PC-3 (cell line): ENCODE results near the gene TFEC. TPM values are rescaled to one million over a fixed set of nuclear protein-coding genes. Genes with fewer than 3 reads are reported as not detected.

Source experiments
- ATAC-seq: fragments of 200-7000 bp; cut with Tn5 transposase; 2 replicates; pipeline ENCODE4 v1.9.1; 2020; ENCODE audit warnings: mild to moderate bottlenecking, moderate library complexity
- BruUV-seq: library from RNA; stranded (reverse); fragments of 400-500 nt; replicated peaks from 2 replicates; lab custom pipeline; 2021; lab: Mats Ljungman, UMichigan
- CTCF ChIA-PET: fragments of 300-600 bp; sonication (Branson Sonifier 250); formaldehyde crosslinking; loops from one replicate; lab custom pipeline; 2022; ENCODE audit warnings: antibody characterized with exemption; lab: Charles Lee
- POLR2A ChIA-PET: fragments of 300-600 bp; sonication (Branson Sonifier 250); formaldehyde crosslinking; loops from one replicate; lab custom pipeline; 2022; ENCODE audit warnings: antibody characterized with exemption; ENCODE audit not compliant: unreplicated experiment; lab: Charles Lee
- DNase-seq: peaks from one replicate; pipeline ENCODE4 v3.0.0-alpha.2; 2015
- H2AFZ ChIP-seq: fragments of 300-600 bp; sonication (generic); 2 replicates; pipeline ENCODE4 v1.6.0; 2016; ENCODE audit warnings: antibody characterized with exemption, low read length
- H3F3A ChIP-seq: fragments of 300-600 bp; sonication (generic); one replicate; pipeline ENCODE4 v1.6.0; 2017; ENCODE audit warnings: antibody characterized with exemption, low read length, control low read depth, mild to moderate bottlenecking; ENCODE audit not compliant: unreplicated experiment
- H3K27ac ChIP-seq: fragments of 300-600 bp; sonication (generic); 2 replicates; pipeline ENCODE4 v1.5.1; 2016; ENCODE audit warnings: mild to moderate bottlenecking, low read length
- H3K27me3 ChIP-seq: fragments of 300-600 bp; sonication (generic); 2 replicates; pipeline ENCODE4 v1.6.1; 2016; ENCODE audit warnings: low read length, mixed read lengths
- H3K36me3 ChIP-seq: fragments of 300-600 bp; sonication (generic); 2 replicates; pipeline ENCODE4 v1.6.1; 2016; ENCODE audit warnings: low read depth, mixed run types, low read length, mixed read lengths
- H3K4me1 ChIP-seq: fragments of 300-600 bp; sonication (generic); 2 replicates; pipeline ENCODE4 v1.5.1; 2016; ENCODE audit warnings: low read length; ENCODE audit not compliant: insufficient read depth
- H3K4me2 ChIP-seq: fragments of 300-600 bp; sonication (generic); 2 replicates; pipeline ENCODE4 v1.6.0; 2016; ENCODE audit warnings: low read length
- H3K4me3 ChIP-seq: fragments of 300-600 bp; sonication (generic); 2 replicates; pipeline ENCODE4 v1.5.1; 2016; ENCODE audit warnings: mild to moderate bottlenecking, low read length, mixed read lengths
- H3K79me2 ChIP-seq: fragments of 300-600 bp; sonication (generic); 2 replicates; pipeline ENCODE4 v1.6.1; 2017; ENCODE audit warnings: low read length, mixed read lengths
- H3K9ac ChIP-seq: fragments of 300-600 bp; sonication (generic); 2 replicates; pipeline ENCODE4 v1.6.0; 2016; ENCODE audit warnings: mild to moderate bottlenecking, low read length
- H3K9me2 ChIP-seq: fragments of 300-600 bp; sonication (generic); replicated peaks from 2 replicates; pipeline ENCODE4 v1.6.1; 2016; ENCODE audit warnings: mixed run types, low read length, mixed read lengths
- H3K9me3 ChIP-seq: fragments of 300-600 bp; sonication (generic); 2 replicates; pipeline ENCODE4 v1.6.1; 2016; ENCODE audit warnings: low read length, mixed read lengths
- H4K20me1 ChIP-seq: fragments of 300-600 bp; sonication (generic); 2 replicates; pipeline ENCODE4 v1.6.1; 2016; ENCODE audit warnings: low read length, mixed read lengths
- CTCF ChIP-seq: fragments of 300-600 bp; sonication (generic); conservative IDR thresholded peaks from 2 replicates; pipeline ENCODE4 v1.5.1; 2017; ENCODE audit warnings: antibody characterized with exemption, low read depth, mild to moderate bottlenecking, low read length
- EZH2 ChIP-seq: fragments of 300-600 bp; sonication (generic); IDR thresholded peaks from one replicate; pipeline ENCODE4 v1.6.1; 2017; ENCODE audit warnings: antibody characterized with exemption, mild to moderate bottlenecking, low read length; ENCODE audit not compliant: unreplicated experiment
- EZH2phosphoT487 ChIP-seq: fragments of 300-600 bp; sonication (generic); IDR thresholded peaks from 2 replicates; pipeline ENCODE4 v1.6.1; 2018; ENCODE audit warnings: mild to moderate bottlenecking, antibody characterized with exemption, low read length, borderline replicate concordance
- intact Hi-C: fragments of 100-400 bp; cut with micrococcal nuclease; formaldehyde crosslinking; loops from 2 replicates; pipeline ENCODE4 v1.9.0; 2023
- total RNA-seq: library from RNA; depleted of rRNA; stranded (reverse); fragments of >200 nt; gene quantifications from 2 replicates; pipeline ENCODE4 v1.2.3, GENCODE V29; 2014

TFEC gene
- total RNA-seq, 1 experiment from 2014 or later, result 0.15 TPM

DNA sequence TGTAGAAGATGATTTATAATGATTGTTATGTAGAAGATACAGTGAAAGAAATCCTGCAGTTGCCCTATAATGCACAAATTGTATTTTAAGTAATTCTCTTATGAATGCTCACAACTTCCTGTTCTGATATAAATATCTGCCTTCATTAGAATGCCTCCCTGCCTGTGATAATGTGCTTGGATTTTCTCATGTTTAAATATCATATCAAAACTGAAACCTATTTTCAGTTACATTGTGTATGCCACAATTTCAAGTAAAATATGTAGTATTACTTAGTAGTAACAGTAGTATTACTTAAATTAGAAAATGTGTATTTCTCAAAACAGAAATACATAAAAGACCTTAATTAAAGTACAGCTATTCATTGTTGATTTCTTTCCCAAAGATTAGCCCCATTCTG, 41.1 kb upstream of the TFEC start:
- BruUV-seq, result no TSS peak
- Histone ChIP-seq H3K79me2 (no peaks in the 10 kb centered on the region), H3K9me2 (no peaks in the 10 kb centered on the region), H3K4me2 (no peak overlapping the region), H3K27me3 (peaks cover 33% of the 10 kb centered on the region), H3K36me3 (no peaks in the 10 kb centered on the region), H3K9ac (no peak overlapping the region), H2AFZ (no peak overlapping the region), H3K4me1 (no peaks in the 10 kb centered on the region), H3F3A (no peaks in the 10 kb centered on the region), H3K27ac (no peak overlapping the region), H3K4me3 (no peak overlapping the region), H3K9me3 (no peaks in the 10 kb centered on the region), H4K20me1 (no peaks in the 10 kb centered on the region)
- POLR2A ChIA-PET, result no interaction called here
- intact Hi-C loops, result no loop called here
- TF ChIP-seq EZH2phosphoT487 (no peak), EZH2 (no peak), CTCF (no peak)
- no peak for DNase-seq
- CTCF ChIA-PET, result no interaction called here
- no peak for ATAC-seq

GRCh38 chr7:116064179-116064578, 33.6 kb upstream of the TFEC start:
- H3K9me2 ChIP-seq, result no peaks in the 10 kb centered on the region
- CTCF ChIA-PET, result no interaction called here
- no peak overlapping the region for H2AFZ ChIP-seq
- H3K4me1 ChIP-seq, result no peaks in the 10 kb centered on the region
- no peak overlapping the region for H3K9ac ChIP-seq
- H3K9me3 ChIP-seq, result no peaks in the 10 kb centered on the region
- intact Hi-C loops, result no loop called here
- BruUV-seq, result no TSS peak
- H3K27me3 ChIP-seq, result peaks cover 47% of the 10 kb centered on the region
- no peak for TF ChIP-seq CTCF
- no peak for TF ChIP-seq EZH2
- no peak for TF ChIP-seq EZH2phosphoT487
- no peaks in the 10 kb centered on the region for H3K36me3 ChIP-seq
- H3F3A ChIP-seq, result no peaks in the 10 kb centered on the region
- H3K79me2 ChIP-seq, result no peaks in the 10 kb centered on the region
- H3K4me2 ChIP-seq, result no peak overlapping the region
- H4K20me1 ChIP-seq, result no peaks in the 10 kb centered on the region
- no peak for ATAC-seq
- no peak for DNase-seq
- POLR2A ChIA-PET, result interaction anchor here (0.6 kb wide), 1 partner anchor 50 kb away, joined by 4 read pairs; no protein-coding TSS in a partner anchor
- H3K4me3 ChIP-seq, result no peak overlapping the region
- H3K27ac ChIP-seq, result no peak overlapping the region

DNA sequence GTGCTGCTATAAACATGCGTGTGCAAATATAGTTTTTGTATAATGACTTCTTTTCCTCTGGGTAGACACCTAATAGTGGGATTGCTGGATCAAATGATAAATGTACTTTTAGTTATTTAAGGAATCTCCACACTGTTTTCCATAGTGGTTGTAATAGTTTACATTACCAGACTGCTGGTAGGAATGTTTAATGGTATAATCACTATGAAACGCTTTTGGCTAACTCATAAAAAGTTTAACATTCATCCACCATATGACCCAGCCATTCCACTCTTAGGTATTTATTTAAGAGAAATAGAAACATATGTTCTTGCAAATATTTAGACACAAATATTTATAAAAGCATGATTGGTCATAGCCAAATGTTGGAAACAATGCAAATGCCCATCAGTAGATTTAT, 32.1 kb upstream of the TFEC start:
- Histone ChIP-seq H3K27ac (no peak overlapping the region), H3K27me3 (peaks cover 47% of the 10 kb centered on the region), H3K79me2 (no peaks in the 10 kb centered on the region), H3K4me2 (no peak overlapping the region), H3K4me1 (no peaks in the 10 kb centered on the region), H3K9me2 (no peaks in the 10 kb centered on the region), H3K9ac (no peak overlapping the region), H4K20me1 (no peaks in the 10 kb centered on the region), H3K36me3 (no peaks in the 10 kb centered on the region), H3F3A (no peaks in the 10 kb centered on the region), H2AFZ (no peak overlapping the region), H3K4me3 (no peak overlapping the region), H3K9me3 (no peaks in the 10 kb centered on the region)
- DNase-seq (no peak), ATAC-seq (no peak)
- POLR2A ChIA-PET, result no interaction called here
- no TSS peak for BruUV-seq
- intact Hi-C loops, result no loop called here
- CTCF ChIA-PET, result no interaction called here
- TF ChIP-seq CTCF (no peak), EZH2phosphoT487 (no peak), EZH2 (no peak)
